ENCODE measurements around the gene ACSL3.

The ACSL3 gene

GRCh38 chr2:222879604-222879933 lies 18.7 kb downstream of the ACSL3 start:
- DNase-seq (ENCODE audit: low read depth in 2 of 2), result no peak
- no peak for TF ChIP-seq CTCF (IDR thresholded peaks at IDR 0.05; ENCODE audit: low read depth, low read length)
- H3K4me3 ChIP-seq (replicated peaks in 1 of 2; ENCODE audit: low read depth in 2 of 2, low read length in 2 of 2), result no peak overlapping the region

GRCh38 chr2:222882484-222882928 lies 21.7 kb downstream of the ACSL3 start:
- TF ChIP-seq CTCF (IDR thresholded peaks at IDR 0.05; ENCODE audit: low read depth, low read length), result no peak
- no peak overlapping the region for H3K4me3 ChIP-seq (replicated peaks in 1 of 2; ENCODE audit: low read depth in 2 of 2, low read length in 2 of 2)
- no peak for DNase-seq (ENCODE audit: low read depth in 2 of 2)

- DNase-seq (ENCODE audit: low read depth in 2 of 2), result peak in 1 of 2 donors; percentile 53
- no peak for TF ChIP-seq CTCF (IDR thresholded peaks at IDR 0.05; ENCODE audit: low read depth, low read length)
- H3K4me3 ChIP-seq (replicated peaks in 1 of 2; ENCODE audit: low read depth in 2 of 2, low read length in 2 of 2), result no peak overlapping the region
Observed at GRCh38 chr2:222883420-222883819, 22.6 kb downstream of the ACSL3 start.

- TF ChIP-seq CTCF (IDR thresholded peaks at IDR 0.05; ENCODE audit: low read depth, low read length), result no peak
- H3K4me3 ChIP-seq (replicated peaks in 1 of 2; ENCODE audit: low read depth in 2 of 2, low read length in 2 of 2), result no peak overlapping the region
- DNase-seq (ENCODE audit: low read depth in 2 of 2), result peak in 1 of 2 donors; percentile 35
Observed at GRCh38 chr2:222884114-222884771, 23.4 kb downstream of the ACSL3 start.

GRCh38 chr2:222884805-222885424 lies 24.1 kb downstream of the ACSL3 start:
- TF ChIP-seq CTCF (IDR thresholded peaks at IDR 0.05; ENCODE audit: low read depth, low read length), result no peak
- no peak overlapping the region for H3K4me3 ChIP-seq (replicated peaks in 1 of 2; ENCODE audit: low read depth in 2 of 2, low read length in 2 of 2)
- DNase-seq (ENCODE audit: low read depth in 2 of 2), result peak in 1 of 2 donors; percentile 31

GRCh38 chr2:222887124-222887523 lies 26.3 kb downstream of the ACSL3 start:
- peak in 1 of 2 donors; percentile 46 for DNase-seq (ENCODE audit: low read depth in 2 of 2)
- no peak overlapping the region for H3K4me3 ChIP-seq (replicated peaks in 1 of 2; ENCODE audit: low read depth in 2 of 2, low read length in 2 of 2)
- TF ChIP-seq CTCF (IDR thresholded peaks at IDR 0.05; ENCODE audit: low read depth, low read length), result no peak

Measured in cardiac fibroblast (primary cell).